Measurements from ENCODE around the gene LARGE1.

The LARGE1 gene

GRCh38 chr22:33699176-33699575 is 221.1 kb downstream of the LARGE1 start:
- Histone ChIP-seq H3K79me2 (ENCODE audit: insufficient read depth, low read length) (no peaks in the 10 kb centered on the region), H3F3A (ENCODE audit: insufficient read depth) (no peaks in the 10 kb centered on the region), H3K9me3 (ENCODE audit: insufficient read depth, low read length) (no peaks in the 10 kb centered on the region), H4K20me1 (ENCODE audit: low read depth, low read length) (no peaks in the 10 kb centered on the region), H2AFZ (ENCODE audit: low read depth, low read length, severe bottlenecking) (no peak overlapping the region), H3K27me3 (ENCODE audit: low read length) (no peaks in the 10 kb centered on the region), H3K4me3 (ENCODE audit: insufficient read depth, low read length, poor library complexity, severe bottlenecking) (no peak overlapping the region), H3K36me3 (ENCODE audit: low read length) (no peaks in the 10 kb centered on the region), H3K27ac (ENCODE audit: low read depth, low read length) (no peak overlapping the region), H3K4me2 (ENCODE audit: low read depth, low read length, poor library complexity, severe bottlenecking) (no peak overlapping the region), H3K9ac (ENCODE audit: low read length) (no peak overlapping the region), H3K9me2 (replicated peaks; ENCODE audit: insufficient read depth, low read length) (no peaks in the 10 kb centered on the region)
- no peak for TF ChIP-seq EZH2phosphoT487 (conservative IDR thresholded peaks at IDR 0.05; ENCODE audit: low read length)
- TF ChIP-seq CTCF (IDR thresholded peaks at IDR 0.05; ENCODE audit: insufficient read depth, low read length, poor library complexity, severe bottlenecking) = no peak

GRCh38 chr22:33697640-33698039 is 222.6 kb downstream of the LARGE1 start:
- H3K4me3 ChIP-seq (ENCODE audit: insufficient read depth, low read length, poor library complexity, severe bottlenecking) = no peak overlapping the region
- H3K9me2 ChIP-seq (replicated peaks; ENCODE audit: insufficient read depth, low read length) = no peaks in the 10 kb centered on the region
- no peak overlapping the region for H3K4me2 ChIP-seq (ENCODE audit: low read depth, low read length, poor library complexity, severe bottlenecking)
- H3K79me2 ChIP-seq (ENCODE audit: insufficient read depth, low read length) = no peaks in the 10 kb centered on the region
- TF ChIP-seq CTCF (IDR thresholded peaks at IDR 0.05; ENCODE audit: insufficient read depth, low read length, poor library complexity, severe bottlenecking) = no peak
- no peak for TF ChIP-seq EZH2phosphoT487 (conservative IDR thresholded peaks at IDR 0.05; ENCODE audit: low read length)
- H3K9ac ChIP-seq (ENCODE audit: low read length) = no peak overlapping the region
- H3K27ac ChIP-seq (ENCODE audit: low read depth, low read length) = no peak overlapping the region
- no peaks in the 10 kb centered on the region for H4K20me1 ChIP-seq (ENCODE audit: low read depth, low read length)
- H3F3A ChIP-seq (ENCODE audit: insufficient read depth) = no peaks in the 10 kb centered on the region
- no peaks in the 10 kb centered on the region for H3K9me3 ChIP-seq (ENCODE audit: insufficient read depth, low read length)
- H3K27me3 ChIP-seq (ENCODE audit: low read length) = no peaks in the 10 kb centered on the region
- no peak overlapping the region for H2AFZ ChIP-seq (ENCODE audit: low read depth, low read length, severe bottlenecking)
- no peaks in the 10 kb centered on the region for H3K36me3 ChIP-seq (ENCODE audit: low read length)

GRCh38 chr22:33691057-33691630 is 229.1 kb downstream of the LARGE1 start:
- Histone ChIP-seq H3F3A (ENCODE audit: insufficient read depth) (no peaks in the 10 kb centered on the region), H3K9me2 (replicated peaks; ENCODE audit: insufficient read depth, low read length) (no peaks in the 10 kb centered on the region), H3K9ac (ENCODE audit: low read length) (no peak overlapping the region), H3K4me3 (ENCODE audit: insufficient read depth, low read length, poor library complexity, severe bottlenecking) (no peak overlapping the region), H3K9me3 (ENCODE audit: insufficient read depth, low read length) (no peaks in the 10 kb centered on the region), H3K4me2 (ENCODE audit: low read depth, low read length, poor library complexity, severe bottlenecking) (no peak overlapping the region), H3K79me2 (ENCODE audit: insufficient read depth, low read length) (no peaks in the 10 kb centered on the region), H3K27ac (ENCODE audit: low read depth, low read length) (no peak overlapping the region), H4K20me1 (ENCODE audit: low read depth, low read length) (no peaks in the 10 kb centered on the region), H3K27me3 (ENCODE audit: low read length) (no peaks in the 10 kb centered on the region), H3K36me3 (ENCODE audit: low read length) (no peaks in the 10 kb centered on the region), H2AFZ (ENCODE audit: low read depth, low read length, severe bottlenecking) (no peak overlapping the region)
- TF ChIP-seq CTCF (IDR thresholded peaks at IDR 0.05; ENCODE audit: insufficient read depth, low read length, poor library complexity, severe bottlenecking) (no peak), EZH2phosphoT487 (conservative IDR thresholded peaks at IDR 0.05; ENCODE audit: low read length) (no peak)

Measured in SU-DHL-6 (cell line).